Renal cortical epithelial cell (primary cell): Measurements from ENCODE around the gene PMM1. TPM values are rescaled to one million over a fixed set of nuclear protein-coding genes. Genes with fewer than 3 reads are reported as not detected.
"Not testable (repeated sequence)": the region's sequence is repeated elsewhere in the genome, so short reads cannot be mapped to it uniquely, and the experiment has no call there.

Experiments
- DNase-seq: peaks from one replicate; pipeline ENCODE4 v3.0.0-alpha.2; 2011; ENCODE audit warnings: low read depth
- total RNA-seq: library from RNA; depleted of rRNA; stranded (reverse); fragments of >200 nt; gene quantifications from 2 replicates; pipeline ENCODE4 v1.2.3, GENCODE V29; 2014

PMM1 gene
- total RNA-seq, 1 donor from 2014 or later = 14.6 TPM

- DNase-seq = peak; percentile 91
These were observed 26.5 kb downstream of the PMM1 start for GRCh38 chr22:41563051-41563711.

- DNase-seq = no peak
These were observed 27.2 kb downstream of the PMM1 start for GRCh38 chr22:41562461-41562860.

GRCh38 chr22:41561788-41562187 is 27.9 kb downstream of the PMM1 start:
- DNase-seq = no peak

GRCh38 chr22:41561335-41561734 is 28.3 kb downstream of the PMM1 start:
- no peak for DNase-seq

GRCh38 chr22:41560095-41560471 is 29.6 kb downstream of the PMM1 start:
- no peak for DNase-seq

- DNase-seq = not testable (repeated sequence)
These were observed 31.4 kb downstream of the PMM1 start for GRCh38 chr22:41558241-41558630.

- peak; percentile 57 for DNase-seq
These were observed 32.0 kb downstream of the PMM1 start for GRCh38 chr22:41557401-41558240.

GRCh38 chr22:41556561-41556960 is 33.1 kb downstream of the PMM1 start:
- no peak for DNase-seq

- DNase-seq = no peak
These were observed 34.2 kb downstream of the PMM1 start for GRCh38 chr22:41555325-41555982.

- no peak for DNase-seq
These were observed 37.6 kb downstream of the PMM1 start for GRCh38 chr22:41551877-41552582.

GRCh38 chr22:41550952-41551491 is 38.6 kb downstream of the PMM1 start:
- DNase-seq = no peak

- no peak for DNase-seq
These were observed 40.8 kb downstream of the PMM1 start for GRCh38 chr22:41548830-41549211.

- no peak for DNase-seq
These were observed 44.8 kb downstream of the PMM1 start for GRCh38 chr22:41544671-41545476.

- DNase-seq = peak; percentile 92
These were observed 45.6 kb downstream of the PMM1 start, which contains the start of gene POLR3H for GRCh38 chr22:41543854-41544670. Gene POLR3H, minus strand, starts transcription at chr22:41544470. Its CDS starts 369 bp downstream, at chr22:41544101.

GRCh38 chr22:41542224-41542623 is 47.4 kb downstream of the PMM1 start:
- DNase-seq = no peak

GRCh38 chr22:41541484-41541883 is 48.2 kb downstream of the PMM1 start:
- DNase-seq = no peak

GRCh38 chr22:41540365-41540764 is 49.3 kb downstream of the PMM1 start:
- no peak for DNase-seq

GRCh38 chr22:41540006-41540315 is 49.7 kb downstream of the PMM1 start:
- DNase-seq = no peak

GRCh38 chr22:41539146-41540005 is 50.3 kb downstream of the PMM1 start:
- DNase-seq = peak; percentile 16
